ENCODE data around the gene APOD. TPM values are rescaled to one million over a fixed set of nuclear protein-coding genes. Genes with fewer than 3 reads are reported as not detected.
"Not testable (repeated sequence)": the region's sequence is repeated elsewhere in the genome, so short reads cannot be mapped to it uniquely, and the experiment has no call there.

The APOD gene
- total RNA-seq, 1 donor from 2014 or later, result 8.6 TPM

DNA sequence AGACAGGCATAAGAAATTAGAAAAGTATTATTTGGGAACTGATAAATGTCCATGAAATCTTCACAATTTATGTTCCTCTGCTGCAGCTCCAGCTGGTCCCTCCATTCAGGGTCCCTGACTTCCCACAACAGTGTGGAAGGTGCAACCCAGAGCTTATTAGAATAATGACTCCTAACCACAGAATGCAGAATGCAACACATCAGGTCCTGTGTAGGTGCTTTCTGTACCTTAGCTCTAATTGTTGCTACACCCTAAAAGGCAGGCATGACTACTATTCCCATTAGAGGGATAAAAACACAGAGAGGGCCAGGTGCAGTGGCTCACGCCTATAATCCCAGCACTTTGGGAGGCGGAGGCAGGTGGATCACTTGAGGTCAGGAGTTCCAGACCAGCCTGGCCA lies 6.6 kb upstream of the APOD start:
- not testable (repeated sequence) for DNase-seq (ENCODE audit: extremely low read depth, low read depth, low spot score)

DNA sequence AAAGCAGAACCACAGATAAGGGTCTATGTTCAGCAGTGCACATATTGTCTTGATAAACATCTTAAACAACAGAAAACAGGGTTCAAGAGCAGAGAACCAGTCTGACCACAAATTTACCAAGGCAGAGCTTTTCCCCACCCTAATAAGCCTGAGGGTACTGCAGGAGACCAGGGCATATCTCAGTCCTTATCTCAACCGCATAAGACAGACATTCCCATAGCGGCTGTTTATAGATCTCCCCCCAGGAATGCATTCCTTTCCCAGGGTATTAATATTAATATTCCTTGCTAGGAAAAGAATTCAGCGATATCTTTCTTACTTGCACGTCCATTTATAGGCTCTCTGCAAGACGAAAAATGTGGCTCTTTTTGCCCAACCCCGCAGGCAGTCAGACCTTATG lies 6.1 kb upstream of the APOD start:
- DNase-seq (ENCODE audit: extremely low read depth, low read depth, low spot score), result not testable (repeated sequence)

- DNase-seq (ENCODE audit: extremely low read depth, low read depth, low spot score), result no peak
Measured at GRCh38 chr3:195587824-195588223, 4.1 kb upstream of the APOD start.

DNA sequence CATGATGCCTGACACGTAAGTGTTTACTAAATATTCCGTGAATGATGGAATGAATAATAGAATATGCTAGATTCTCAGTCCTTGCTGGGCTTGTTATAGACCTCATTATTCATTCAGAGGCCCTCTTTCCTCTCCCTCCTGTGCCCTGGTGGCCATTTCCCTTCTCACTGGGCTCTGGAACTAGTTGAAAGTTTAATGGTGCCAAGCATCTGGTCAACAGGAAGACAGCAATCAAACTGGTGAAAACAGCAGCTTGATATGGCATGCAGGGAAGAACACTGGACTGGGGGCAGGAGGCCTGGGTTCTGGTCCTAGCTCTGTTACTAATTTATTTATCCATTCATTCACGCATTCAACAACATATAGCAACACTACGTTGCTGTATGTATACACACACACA lies 3.7 kb upstream of the APOD start:
- no peak for DNase-seq (ENCODE audit: extremely low read depth, low read depth, low spot score)

GRCh38 chr3:195584543-195584870 lies 767 bp upstream of the APOD start:
- no peak for DNase-seq (ENCODE audit: extremely low read depth, low read depth, low spot score)

DNA sequence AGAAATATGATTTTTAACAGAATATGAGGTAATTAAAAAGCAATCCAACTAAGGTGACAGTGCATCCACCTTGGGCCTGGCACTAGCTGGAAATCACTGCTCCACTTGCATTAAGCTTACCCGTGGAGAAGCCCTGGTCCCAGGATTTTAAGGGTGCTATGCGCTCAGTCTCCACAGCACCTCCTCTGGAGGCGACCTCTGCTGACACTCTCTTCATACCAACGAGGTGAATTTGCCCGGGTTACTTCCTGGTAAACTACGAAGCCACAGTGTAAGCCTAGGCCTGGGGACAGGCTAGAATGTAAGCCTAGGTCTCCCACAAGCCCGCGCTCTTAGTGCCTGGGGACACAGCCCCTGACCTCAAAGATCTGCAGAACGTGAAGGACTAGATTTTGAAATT lies 793 bp downstream of the APOD start:
- DNase-seq (ENCODE audit: extremely low read depth, low read depth, low spot score), result no peak

DNA sequence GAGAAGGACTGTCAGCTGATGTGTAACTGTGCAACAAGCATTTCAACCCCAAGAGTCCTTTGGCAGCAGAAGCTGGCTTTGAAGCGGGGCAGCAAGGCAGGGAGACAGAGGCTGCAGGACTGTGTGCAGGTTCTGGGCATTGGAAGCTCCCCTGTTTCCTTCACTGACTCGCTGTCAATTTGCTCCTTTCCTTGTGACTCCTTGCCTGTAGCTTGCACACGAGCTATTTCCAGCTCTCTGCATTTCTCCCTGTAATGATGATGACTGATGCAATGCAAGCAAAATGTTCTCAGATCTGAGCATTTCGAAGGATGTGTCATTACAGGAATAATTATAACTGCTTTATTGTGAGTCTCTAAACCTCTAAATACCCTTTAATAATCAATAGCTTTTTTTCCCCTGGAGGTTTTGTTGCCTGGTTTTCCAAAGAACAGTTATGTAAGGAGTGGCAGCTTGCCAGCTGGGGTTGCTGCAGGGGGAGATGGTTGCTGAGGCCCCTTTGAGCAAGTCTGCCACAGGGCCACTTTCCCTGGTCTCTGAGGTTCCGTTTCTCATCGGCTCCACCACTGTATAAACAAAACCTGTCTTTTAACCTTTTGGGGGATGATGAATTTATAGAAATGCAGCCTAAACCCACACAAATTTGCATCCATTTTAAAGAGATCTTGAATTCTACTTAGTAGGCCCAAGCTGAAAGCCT lies 2.8 kb downstream of the APOD start:
- no peak for DNase-seq (ENCODE audit: extremely low read depth, low read depth, low spot score)

GRCh38 chr3:195579281-195579680 lies 4.5 kb downstream of the APOD start:
- DNase-seq (ENCODE audit: extremely low read depth, low read depth, low spot score), result no peak

GRCh38 chr3:195578565-195578964 lies 5.2 kb downstream of the APOD start:
- DNase-seq (ENCODE audit: extremely low read depth, low read depth, low spot score), result no peak

GRCh38 chr3:195577645-195578177 lies 6.0 kb downstream of the APOD start:
- no peak for DNase-seq (ENCODE audit: extremely low read depth, low read depth, low spot score)

DNA sequence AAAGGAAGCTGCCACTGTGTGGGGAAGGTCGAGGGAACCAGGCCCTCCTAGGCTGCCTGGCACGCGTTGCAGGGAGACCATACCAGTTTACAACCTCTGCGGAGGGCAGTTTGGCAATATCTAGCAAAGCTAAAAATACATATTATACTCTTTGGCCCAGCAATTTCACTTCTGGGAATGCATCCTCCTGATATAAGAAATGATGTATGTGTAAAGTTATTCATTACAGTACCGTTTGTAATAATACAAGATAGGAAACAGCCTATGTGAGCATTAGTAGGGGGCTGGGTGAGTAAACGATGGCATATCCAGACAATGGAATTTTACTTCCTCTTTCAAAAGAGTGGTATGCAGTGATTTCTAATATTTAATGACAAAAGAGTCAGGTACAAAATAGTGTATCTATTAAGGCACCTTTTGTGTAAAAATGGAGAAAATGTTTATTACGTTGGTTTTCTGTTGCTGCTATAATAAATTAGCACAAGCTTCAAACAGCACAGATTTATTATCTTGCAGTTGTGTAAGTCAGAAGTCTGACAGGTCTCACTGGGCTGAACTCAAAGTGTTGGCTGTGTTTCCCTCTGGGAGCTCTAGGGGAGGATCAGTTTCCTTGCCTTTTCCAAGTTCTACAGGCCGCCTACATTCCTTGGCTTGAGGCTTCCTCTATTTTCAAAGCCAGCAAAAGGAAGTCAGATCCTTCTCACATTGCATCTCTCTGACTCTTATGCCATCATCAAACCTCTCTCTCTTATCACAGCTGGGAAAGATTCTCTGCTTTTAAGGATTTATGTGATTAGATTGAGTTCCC lies 9.0 kb downstream of the APOD start:
- no peak for DNase-seq (ENCODE audit: extremely low read depth, low read depth, low spot score)

DNA sequence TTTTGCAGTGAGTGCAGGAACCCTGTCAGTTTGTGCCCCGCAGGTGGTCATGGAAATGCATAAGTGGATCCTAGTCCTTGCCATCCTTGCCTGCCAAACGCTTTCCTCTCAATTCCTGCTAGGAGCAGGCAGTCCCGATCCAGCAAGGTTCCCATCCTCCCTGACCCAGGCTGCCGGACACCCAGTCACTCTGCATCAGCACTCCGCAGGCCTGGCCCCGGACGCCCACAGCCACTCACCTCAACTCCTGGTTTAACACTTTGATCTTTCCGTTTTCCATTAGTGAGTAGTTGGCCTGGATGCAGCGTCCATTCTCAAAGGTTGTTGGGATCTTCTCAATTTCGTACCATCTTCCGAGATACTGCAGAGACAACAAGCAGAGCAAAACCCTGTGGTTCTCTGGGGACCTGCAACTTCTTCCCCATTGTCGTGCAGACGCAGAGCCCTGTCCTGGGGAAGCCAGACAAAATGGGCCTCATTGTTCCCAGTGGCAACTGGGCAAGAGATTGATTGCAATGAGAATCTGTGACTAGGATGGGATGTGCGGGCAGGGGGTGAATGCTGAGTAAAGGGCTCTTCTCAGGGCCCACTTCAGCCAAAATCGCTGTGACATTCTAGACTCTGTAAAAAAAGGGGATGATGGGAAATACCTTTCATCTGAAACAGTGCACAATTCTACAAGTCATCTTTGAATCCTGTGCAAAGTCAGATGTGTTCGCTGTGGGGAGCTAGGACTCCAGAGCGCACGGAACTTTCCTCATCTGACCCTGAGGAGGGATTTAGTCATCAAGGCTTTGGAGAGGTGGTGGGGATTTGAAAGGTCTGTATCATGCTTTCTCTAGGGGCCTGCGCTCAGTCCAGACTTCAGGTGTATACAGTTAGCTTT lies 9.9 kb downstream of the APOD start:
- DNase-seq (ENCODE audit: extremely low read depth, low read depth, low spot score), result no peak

DNA sequence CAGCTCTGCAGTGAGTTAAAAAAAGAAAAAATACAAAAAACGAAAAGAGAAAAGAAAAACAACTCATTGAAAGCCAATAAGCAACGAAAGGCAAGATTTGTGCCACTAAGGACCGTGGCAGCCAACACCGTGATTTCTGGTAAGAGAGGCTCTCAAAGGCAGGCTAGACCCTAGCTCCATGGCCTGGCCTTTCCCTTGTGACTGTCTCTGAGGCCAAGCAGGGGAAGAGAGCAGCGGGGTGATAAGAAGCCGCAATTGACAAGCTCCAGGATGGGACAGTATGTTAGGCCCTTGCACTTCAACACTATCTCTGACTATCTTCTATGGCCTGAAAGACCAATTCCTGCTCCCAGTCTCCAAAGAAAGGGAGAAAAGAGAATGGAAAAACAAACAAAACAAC lies 12.4 kb downstream of the APOD start:
- DNase-seq (ENCODE audit: extremely low read depth, low read depth, low spot score), result no peak

GRCh38 chr3:195570912-195571311 lies 12.8 kb downstream of the APOD start:
- no peak for DNase-seq (ENCODE audit: extremely low read depth, low read depth, low spot score)

DNA sequence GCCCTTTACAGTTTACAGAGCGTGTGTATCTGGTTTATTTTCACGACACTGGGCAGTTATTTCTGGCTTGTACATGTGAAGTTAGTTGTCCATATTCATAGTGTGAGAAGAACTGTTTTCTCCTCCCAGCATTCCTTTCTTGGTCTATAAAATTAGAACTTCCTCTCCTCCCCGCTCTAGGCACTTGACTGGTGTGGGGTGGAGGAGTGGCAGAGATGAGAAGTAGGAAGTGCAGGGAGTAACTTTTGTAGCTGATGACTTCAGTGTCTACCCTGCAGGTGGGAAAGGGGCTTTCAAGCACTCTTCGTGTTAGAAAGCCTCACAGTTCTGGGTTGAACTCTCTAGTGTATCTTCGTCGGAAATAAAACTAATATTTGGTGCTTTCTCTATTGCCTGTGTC lies 13.4 kb downstream of the APOD start:
- no peak for DNase-seq (ENCODE audit: extremely low read depth, low read depth, low spot score)

DNA sequence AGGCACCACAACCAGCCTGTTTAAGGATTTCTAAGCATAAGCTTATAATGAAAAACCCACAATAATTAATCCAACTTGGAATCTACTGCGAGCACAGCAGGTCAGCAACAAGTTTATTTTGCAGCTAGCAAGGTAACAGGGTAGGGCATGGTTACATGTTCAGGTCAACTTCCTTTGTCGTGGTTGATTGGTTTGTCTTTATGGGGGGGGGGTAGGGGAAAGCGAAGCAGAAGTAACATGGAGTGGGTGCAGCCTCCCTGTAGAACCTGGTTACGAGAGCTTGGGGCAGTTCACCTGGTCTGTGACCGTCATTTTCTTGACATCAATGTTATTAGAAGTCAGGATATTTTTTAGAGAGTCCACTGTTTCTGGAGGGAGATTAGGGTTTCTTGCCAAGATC lies 15.1 kb downstream of the APOD start:
- no peak for DNase-seq (ENCODE audit: extremely low read depth, low read depth, low spot score)

GRCh38 chr3:195566797-195567196 lies 16.9 kb downstream of the APOD start:
- no peak for DNase-seq (ENCODE audit: extremely low read depth, low read depth, low spot score)

- DNase-seq (ENCODE audit: extremely low read depth, low read depth, low spot score), result no peak
Measured at GRCh38 chr3:195565716-195566115, 18.0 kb downstream of the APOD start.

DNA sequence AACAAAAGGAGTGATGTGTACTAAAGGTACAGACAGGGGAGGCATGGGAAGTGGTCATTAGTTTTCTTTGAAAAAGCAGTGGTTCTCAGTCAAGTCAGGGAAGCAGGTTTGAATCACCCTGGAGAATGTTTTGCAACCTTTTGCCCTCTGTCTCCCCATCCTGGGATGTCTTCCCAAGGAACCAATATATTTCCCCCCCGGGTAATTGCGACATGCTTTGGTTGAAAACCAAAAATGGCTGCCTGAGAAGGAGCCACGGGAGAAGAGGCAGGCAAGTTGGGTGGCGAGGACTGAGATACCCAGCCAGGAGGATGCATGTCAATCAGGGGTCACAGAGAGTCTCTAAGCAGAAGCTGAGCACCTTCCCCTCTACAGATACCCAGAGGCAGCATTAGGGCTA lies 20.4 kb downstream of the APOD start:
- DNase-seq (ENCODE audit: extremely low read depth, low read depth, low spot score), result no peak

- DNase-seq (ENCODE audit: extremely low read depth, low read depth, low spot score), result no peak
Measured at GRCh38 chr3:195559723-195560409, 23.9 kb downstream of the APOD start.

GRCh38 chr3:195558602-195559001 lies 25.1 kb downstream of the APOD start:
- DNase-seq (ENCODE audit: extremely low read depth, low read depth, low spot score), result no peak
